Stimulated activated CD8-positive, alpha-beta memory T cell treated with anti-CD3 and anti-CD28 coated beads, Interleukin-4, amount 100 ng/mL, for 1 hour (primary cell): ENCODE results near the gene GLRX5.
"Not testable (repeated sequence)": the region's sequence is repeated elsewhere in the genome, so short reads cannot be mapped to it uniquely, and the experiment has no call there.

Source experiments
- DNase-seq, 2 donors: peaks; one replicate each; pipeline ENCODE4 v3.0.0-alpha.2; 2020; ENCODE audit warnings: low read depth in 2 of 2, low spot score in 1 of 2

GLRX5 gene

GRCh38 chr14:95498622-95499353, 36.1 kb upstream of the GLRX5 start:
- no peak for DNase-seq

GRCh38 chr14:95499354-95499750, 35.5 kb upstream of the GLRX5 start:
- no peak for DNase-seq

GRCh38 chr14:95500201-95500681, 34.6 kb upstream of the GLRX5 start:
- DNase-seq = no peak

- DNase-seq = no peak
Measured at GRCh38 chr14:95500772-95501401, 34.0 kb upstream of the GLRX5 start.

GRCh38 chr14:95502381-95502950, 32.4 kb upstream of the GLRX5 start:
- no peak for DNase-seq

- DNase-seq = no peak
Measured at GRCh38 chr14:95503365-95504134, 31.3 kb upstream of the GLRX5 start.

- no peak for DNase-seq
Measured at GRCh38 chr14:95504135-95505029, 30.5 kb upstream of the GLRX5 start.

- DNase-seq = no peak
Measured at GRCh38 chr14:95505030-95505589, 29.7 kb upstream of the GLRX5 start.

GRCh38 chr14:95507174-95507573, 27.7 kb upstream of the GLRX5 start:
- no peak for DNase-seq

- DNase-seq = no peak
Measured at GRCh38 chr14:95507701-95508103, 27.1 kb upstream of the GLRX5 start.

- DNase-seq = no peak
Measured at GRCh38 chr14:95508377-95508776, 26.5 kb upstream of the GLRX5 start.

- no peak for DNase-seq
Measured at GRCh38 chr14:95509495-95509894, 25.4 kb upstream of the GLRX5 start.

GRCh38 chr14:95510344-95510743, 24.5 kb upstream of the GLRX5 start:
- DNase-seq = not testable (repeated sequence)

- DNase-seq = no peak
Measured at GRCh38 chr14:95510804-95511203, 24.0 kb upstream of the GLRX5 start.

GRCh38 chr14:95511687-95512086, 23.2 kb upstream of the GLRX5 start:
- DNase-seq = no peak

- no peak for DNase-seq
Measured at GRCh38 chr14:95513291-95513690, 21.6 kb upstream of the GLRX5 start.

GRCh38 chr14:95514131-95515079, 20.4 kb upstream of the GLRX5 start:
- no peak for DNase-seq

- no peak for DNase-seq
Measured at GRCh38 chr14:95515080-95515489, 19.8 kb upstream of the GLRX5 start.
